Putamen (tissue), 1 donor: Measurements from ENCODE around the gene CDH4.

Source experiments
- DNase-seq: peaks from one replicate; pipeline ENCODE4 v3.0.0-alpha.2; 2016; ENCODE audit warnings: low spot score

CDH4 gene

DNA sequence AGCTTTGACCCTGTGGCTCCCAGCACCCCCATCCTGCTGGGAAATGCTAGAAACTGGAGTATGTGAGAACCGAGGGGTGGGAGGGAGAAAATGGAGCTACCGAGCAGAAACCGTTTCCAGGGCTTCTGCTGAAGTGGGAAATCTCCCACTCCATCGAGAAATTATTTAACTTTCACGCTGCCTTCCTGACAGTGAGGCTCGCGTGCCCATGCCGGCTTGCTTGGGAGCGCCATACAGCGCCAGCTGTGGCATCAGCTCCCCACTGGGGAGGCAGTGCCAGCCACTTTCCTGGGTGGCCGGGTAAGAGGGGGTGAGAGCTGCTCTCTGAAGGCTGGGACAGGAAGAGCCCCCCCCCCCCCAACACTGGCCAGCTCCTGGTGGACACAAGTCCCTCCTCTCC is 544.7 kb downstream of the CDH4 start:
- no peak for DNase-seq

DNA sequence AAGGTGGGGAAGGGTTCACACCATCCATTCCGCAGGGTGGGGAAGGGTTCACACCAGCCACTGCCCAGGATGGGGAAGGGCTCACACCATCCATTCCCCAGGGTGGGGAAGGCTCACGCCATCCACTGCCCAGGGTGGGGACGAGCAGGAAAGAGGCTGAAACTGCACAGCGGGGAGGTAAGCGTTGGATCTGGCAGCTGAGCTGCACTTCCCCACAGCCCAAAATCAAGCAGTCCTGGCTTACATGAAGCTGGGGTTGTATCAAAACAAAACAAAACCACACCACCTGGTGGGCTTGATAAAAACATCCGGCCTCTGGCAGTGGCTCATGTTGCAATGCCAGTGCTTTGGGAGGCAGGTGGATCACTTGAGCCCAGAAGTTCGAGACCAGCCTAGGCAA is 545.1 kb downstream of the CDH4 start:
- DNase-seq: no peak

DNA sequence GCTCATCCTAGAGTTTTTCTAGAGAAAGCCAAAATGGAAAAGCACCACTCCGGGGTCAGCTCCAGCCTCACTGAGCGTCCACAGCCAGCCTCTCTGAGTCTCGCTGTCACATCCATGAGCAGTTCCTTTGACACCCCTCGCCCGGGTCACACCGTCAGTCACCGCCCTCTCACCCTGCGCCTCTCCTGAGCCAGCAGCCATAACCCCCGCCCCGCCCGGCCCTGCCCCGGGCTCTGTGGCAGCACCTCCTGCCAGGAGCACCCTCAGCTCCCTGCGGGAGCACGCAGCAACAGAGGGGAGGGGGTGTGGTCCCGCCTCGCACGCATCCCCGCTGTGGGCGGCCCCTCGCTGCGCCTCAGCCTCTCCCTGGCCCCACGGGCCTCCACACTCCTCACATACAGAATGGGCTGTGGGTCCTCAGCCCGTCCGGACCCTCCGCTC is 545.9 kb downstream of the CDH4 start:
- no peak for DNase-seq

GRCh38 chr20:61798632-61799031 is 546.6 kb downstream of the CDH4 start:
- DNase-seq: no peak

DNA sequence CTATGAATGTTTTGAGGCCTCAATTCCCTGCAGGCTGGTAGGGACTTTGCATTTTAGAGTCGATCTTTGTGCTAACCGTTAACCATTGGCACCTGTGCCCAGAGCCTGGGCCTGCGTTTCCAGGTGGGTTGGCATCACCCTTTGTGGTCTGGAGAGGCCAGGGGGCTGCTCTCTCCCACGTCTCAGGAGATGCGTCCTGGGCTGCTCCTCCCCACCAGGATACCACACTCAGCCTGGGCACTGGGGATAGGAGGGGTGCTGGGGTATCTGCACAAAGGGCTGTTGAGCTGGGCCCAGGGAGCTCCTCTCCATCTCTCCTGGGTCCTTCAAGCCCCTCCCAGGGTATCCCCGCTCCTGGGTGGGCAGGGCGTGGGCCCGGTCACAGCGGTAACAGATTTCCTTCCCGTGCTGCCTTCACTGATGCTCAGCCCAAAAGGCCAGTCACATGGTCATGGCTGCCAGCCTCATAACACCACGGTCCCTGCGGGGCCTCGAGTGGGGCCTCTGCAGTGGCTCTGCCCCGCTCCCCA is 547.4 kb downstream of the CDH4 start:
- DNase-seq: no peak

GRCh38 chr20:61799928-61800327 is 547.9 kb downstream of the CDH4 start:
- DNase-seq: no peak

DNA sequence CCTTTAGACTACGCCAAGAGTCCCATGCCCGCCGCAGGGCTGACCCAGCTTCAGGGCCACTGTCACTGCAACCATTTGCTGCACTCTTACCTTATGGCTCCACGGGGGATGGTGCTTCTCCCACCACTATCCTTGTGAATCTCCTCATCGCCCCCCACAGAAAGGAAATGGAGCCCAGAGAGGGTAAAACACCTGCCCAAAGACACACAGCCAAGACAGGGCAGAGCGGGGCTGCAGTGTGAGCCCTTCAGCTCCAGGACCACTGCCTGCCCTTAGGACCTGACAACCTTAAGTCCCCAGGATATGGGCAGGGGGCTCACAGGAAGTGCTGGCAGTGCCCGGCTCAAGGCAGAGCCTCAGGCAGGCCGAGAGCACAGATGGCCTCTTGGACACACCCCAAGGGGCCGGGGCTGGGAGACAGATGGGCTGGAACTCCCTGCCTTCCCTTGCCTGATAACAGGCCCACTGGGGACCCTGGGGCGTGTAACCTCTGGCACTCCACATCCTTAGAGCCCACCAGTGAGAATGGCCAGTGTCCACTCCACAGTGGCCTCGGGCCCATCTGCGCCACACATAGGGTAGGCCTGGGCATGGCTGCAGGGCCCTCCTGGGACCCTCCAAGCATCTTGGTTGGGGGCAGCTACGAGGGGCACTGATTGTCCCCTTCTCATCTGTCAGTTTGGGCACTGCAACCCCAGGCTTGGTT is 548.5 kb downstream of the CDH4 start:
- DNase-seq: no peak

- DNase-seq: no peak
These were observed 549.0 kb downstream of the CDH4 start for GRCh38 chr20:61801065-61801360.

DNA sequence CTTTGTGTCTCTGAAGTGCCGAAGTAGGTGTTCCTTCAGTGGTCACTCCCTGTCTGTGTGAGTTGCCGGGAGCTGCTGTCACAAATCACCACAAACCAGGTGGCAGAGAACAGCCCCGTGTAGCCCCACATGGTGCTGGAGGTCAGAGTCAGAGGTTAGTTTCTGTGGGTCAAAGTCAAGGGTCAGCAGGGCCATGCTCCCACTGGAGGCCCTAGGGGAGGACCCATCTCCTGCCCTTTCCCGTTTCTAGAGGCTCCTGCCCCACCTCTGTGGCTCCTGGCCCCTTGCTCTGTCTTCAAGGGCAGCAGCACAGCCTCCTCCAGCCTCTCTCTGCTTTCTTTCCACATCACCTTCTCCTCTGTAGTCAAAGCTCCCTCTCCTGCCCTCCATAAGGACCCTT is 549.4 kb downstream of the CDH4 start:
- no peak for DNase-seq

DNA sequence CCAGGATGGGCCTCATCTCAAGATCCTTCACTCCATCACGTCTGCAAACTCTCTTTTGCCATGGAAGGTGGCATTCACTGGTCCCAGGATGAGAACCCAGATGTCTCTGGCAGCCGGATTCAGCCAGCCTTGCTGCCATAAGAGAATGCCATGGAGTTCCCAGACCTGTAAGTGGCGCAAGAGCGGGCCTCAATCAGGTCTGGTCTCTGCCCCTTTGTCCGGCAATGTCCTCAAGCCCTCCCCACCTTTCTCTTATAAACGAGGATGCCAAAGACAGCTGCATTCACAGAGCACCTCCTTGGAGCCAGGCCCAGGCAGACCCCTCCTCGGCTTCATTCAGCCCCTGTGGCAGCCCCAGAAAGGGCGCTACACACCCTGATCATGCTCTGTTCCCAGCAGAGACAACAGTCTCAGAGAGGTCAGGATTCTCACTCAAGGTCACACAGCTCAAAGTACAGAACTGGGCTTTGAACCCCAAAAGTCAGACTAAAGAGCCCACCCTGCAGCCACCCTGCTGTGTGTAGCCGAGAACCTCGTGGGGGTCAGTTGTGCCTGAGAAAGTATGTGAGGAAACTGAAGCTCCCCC is 549.9 kb downstream of the CDH4 start:
- DNase-seq: no peak

GRCh38 chr20:61802721-61803311 is 550.8 kb downstream of the CDH4 start:
- no peak for DNase-seq

DNA sequence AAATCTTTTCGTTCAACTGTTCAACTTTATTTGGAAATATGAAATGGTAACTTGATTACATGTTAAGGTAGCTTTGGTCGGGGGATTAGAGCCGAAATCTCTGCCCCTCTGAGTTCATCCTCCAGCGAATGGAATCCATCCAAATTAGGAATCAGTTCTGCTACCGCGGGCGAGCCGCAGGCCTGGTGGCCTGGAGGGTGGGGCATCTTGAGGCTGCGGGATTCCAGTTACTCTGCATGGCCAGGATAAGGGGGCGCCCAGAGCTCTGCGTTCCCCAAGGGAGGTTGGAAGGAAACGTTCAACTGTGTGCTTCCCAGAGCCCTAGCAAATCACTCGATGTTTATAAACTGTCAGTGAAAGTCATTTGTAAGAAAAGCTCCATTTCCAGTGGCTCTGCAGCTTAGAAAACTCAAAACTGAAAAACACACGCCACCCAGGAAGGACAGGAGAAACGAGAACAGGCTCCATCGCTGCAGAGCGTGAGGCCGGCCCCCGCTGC is 551.4 kb downstream of the CDH4 start:
- DNase-seq: no peak

- no peak for DNase-seq
These were observed 552.1 kb downstream of the CDH4 start for GRCh38 chr20:61803915-61804751.

GRCh38 chr20:61804752-61805295 is 552.8 kb downstream of the CDH4 start:
- DNase-seq: no peak

DNA sequence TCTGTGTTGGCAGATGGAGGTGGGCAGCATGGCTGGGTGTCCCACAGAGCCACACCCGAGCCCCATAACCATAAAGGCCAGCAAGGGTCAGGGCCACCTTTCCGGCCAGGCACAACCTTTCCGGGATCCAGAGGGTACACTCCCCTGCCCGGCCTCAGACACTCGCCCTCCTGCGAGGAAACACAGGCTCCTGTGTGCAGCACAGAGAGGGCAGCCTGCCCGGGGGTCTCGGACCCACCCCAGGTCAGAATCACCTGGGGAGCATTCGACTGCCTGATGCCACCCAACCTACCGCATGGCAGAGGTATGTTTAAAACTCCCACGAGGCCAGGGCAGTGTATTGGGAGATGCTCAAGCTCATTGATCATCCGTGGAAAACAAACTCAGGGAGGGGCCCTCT is 553.3 kb downstream of the CDH4 start:
- no peak for DNase-seq

GRCh38 chr20:61805781-61806180 is 553.7 kb downstream of the CDH4 start:
- DNase-seq: no peak

DNA sequence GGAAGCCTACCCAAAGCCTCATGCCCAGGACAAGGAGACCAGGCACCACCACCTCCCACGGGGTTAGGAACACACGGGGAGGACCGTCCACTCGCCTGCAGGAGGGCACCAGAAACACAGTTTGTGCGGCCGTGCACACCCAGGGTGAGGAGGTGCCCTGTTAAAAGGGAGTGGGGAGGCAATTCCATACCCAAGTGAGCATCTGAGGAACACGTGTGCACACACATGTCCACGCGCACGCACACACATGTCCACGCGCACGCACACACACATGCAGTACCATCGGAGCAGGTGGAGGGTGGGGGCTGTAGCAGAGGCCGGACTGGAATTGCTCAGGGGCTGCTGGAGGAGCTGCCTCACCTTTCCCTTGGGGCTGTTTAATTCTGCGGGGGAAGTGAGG is 554.3 kb downstream of the CDH4 start:
- DNase-seq: no peak

DNA sequence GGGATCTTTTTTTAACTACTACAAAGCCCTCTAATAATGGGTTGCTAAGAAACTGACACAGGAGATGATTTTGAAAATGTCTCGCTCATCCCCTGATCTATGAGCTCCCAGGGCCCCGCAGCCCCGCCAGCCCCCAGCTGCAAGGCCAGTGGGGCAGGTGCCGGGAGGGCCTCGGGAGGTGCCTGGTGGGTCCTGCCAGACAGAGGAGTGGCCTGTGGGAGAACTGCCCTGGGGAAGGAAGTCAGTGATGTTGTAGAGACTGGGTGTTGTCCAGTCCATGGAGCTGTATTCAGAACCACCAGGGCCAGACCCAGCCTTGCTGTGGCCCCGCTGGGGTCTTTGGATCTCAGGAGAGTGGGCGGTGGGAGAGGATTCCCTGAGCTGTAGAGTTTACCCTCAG is 554.9 kb downstream of the CDH4 start:
- no peak for DNase-seq

DNA sequence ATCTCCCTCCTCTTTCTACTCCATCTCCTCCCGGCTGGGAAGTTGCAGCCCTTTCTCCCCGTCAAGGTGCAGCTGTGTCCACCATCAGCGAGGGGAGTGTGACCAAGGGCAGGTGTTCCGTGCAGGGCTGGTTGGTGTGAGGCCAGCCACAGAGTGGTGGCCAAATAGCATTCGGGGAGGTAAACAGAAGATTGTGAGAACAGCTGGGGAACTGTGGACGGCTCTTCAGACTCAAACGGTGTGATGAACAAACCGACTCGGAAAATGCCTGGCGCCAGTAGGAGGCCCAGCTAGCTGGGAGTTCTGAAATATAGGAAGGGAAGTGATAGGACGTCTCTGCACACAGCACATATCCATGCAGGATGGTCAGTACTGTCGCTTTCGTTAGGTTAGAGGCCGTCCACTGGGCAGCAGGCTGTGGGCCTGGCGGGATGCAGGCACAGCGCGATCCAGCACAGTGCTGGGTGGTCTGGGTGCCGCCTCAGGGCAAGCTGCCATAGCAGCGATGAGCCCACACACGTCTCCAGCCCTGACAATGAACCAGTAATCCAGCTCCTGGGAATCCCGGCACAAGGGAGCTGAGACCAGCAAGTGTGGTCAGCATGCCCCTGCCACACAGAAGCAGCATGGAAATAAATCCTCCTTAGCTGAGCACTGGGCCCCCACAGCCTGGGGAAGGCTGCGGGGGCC is 555.6 kb downstream of the CDH4 start:
- DNase-seq: no peak

- no peak for DNase-seq
These were observed 556.4 kb downstream of the CDH4 start for GRCh38 chr20:61808447-61808846.

DNA sequence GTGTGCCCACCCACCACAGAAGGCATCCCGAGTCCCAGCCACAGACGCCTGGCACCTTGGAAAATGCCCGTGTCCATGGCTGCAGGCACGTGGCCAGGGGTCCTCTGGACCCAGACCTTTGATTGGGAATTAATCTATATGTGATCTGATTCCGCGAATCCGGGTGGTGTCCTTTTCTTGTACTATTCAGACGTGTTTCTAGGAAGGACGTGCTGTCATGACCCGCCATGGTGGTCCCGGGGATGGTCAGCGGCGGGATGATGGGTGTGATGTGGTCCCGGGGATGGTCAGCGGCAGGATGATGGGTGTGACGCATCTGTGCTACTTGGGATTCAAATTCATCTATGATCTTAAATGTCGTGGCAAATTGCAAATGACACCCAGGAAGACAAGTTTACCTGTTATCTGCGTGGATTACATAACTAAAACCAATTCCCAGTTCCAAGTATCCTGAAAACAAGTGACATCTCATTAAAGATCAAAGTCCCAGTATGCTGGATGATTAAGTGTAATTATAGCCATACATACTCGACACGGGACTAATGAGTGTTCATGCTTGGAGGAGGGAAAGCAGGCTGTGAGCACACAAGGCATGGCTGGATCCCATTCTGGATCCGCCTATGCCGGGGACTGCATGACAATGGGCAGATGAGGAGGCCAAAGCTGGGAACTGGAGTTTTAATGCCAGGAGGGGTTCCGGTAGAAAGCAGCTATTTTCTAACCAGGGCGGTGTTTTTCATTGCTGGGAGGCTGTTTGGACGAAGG is 557.1 kb downstream of the CDH4 start:
- no peak for DNase-seq
